WI38 (cell line): Measurements from ENCODE around the gene NECTIN3.

Source experiments
- H3K4me3 ChIP-seq: 2 replicates; pipeline ENCODE4 v1.5.1; 2011; ENCODE audit warnings: low read depth, mild to moderate bottlenecking, control low read depth, low read length
- TF ChIP-seq, protein P1 (sequence below): IDR thresholded peaks from 2 replicates; pipeline ENCODE4 v1.5.1; 2012; ENCODE audit warnings: low read depth, mild to moderate bottlenecking, control low read depth, low read length

NECTIN3 gene

GRCh38 chr3:111107662-111108035 lies 36.0 kb downstream of the NECTIN3 start:
- TF ChIP-seq, protein P1, sequence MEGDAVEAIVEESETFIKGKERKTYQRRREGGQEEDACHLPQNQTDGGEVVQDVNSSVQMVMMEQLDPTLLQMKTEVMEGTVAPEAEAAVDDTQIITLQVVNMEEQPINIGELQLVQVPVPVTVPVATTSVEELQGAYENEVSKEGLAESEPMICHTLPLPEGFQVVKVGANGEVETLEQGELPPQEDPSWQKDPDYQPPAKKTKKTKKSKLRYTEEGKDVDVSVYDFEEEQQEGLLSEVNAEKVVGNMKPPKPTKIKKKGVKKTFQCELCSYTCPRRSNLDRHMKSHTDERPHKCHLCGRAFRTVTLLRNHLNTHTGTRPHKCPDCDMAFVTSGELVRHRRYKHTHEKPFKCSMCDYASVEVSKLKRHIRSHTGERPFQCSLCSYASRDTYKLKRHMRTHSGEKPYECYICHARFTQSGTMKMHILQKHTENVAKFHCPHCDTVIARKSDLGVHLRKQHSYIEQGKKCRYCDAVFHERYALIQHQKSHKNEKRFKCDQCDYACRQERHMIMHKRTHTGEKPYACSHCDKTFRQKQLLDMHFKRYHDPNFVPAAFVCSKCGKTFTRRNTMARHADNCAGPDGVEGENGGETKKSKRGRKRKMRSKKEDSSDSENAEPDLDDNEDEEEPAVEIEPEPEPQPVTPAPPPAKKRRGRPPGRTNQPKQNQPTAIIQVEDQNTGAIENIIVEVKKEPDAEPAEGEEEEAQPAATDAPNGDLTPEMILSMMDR, result no peak
- no peak overlapping the region for H3K4me3 ChIP-seq

GRCh38 chr3:111112913-111113312 lies 41.3 kb downstream of the NECTIN3 start:
- no peak overlapping the region for H3K4me3 ChIP-seq
- TF ChIP-seq, protein P1, result no peak

DNA sequence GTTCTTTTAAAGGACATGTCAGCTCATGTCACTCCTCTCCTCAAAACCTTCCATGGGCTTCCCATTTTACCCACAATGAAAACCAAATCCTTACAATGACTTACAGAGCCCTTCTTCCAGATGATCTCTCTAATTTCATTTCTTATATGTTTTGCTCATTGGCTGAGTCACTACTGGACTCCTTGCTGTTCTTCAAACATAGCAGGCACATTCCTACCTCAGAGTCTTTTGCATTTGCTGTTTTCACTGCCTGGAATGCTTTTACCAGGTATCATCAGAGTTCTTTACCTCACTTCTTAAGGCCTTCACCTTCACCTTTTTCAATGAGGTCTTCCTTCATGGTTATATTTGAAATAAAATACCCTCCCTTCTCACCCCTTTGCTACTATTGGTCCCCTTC lies 57.3 kb downstream of the NECTIN3 start:
- TF ChIP-seq, protein P1, result no peak
- no peak overlapping the region for H3K4me3 ChIP-seq

DNA sequence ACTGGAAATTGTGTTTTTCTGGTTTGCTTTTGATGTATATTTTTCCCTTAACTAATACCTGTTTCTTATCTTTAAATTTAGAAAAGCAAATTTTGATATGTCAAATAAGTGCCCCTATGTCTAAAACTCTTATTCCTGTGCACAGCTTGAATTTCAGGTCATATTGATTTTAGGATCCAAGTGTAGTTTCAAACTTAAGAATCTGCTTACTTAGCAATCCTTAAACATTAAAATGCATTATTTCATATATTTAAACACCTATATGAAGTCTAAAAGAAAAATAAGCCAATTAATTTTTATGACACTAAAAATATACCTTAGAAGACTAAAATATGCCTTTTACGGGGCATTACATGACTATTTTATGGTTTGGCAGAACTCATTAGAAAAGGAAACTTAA lies 59.2 kb downstream of the NECTIN3 start:
- TF ChIP-seq, protein P1, result no peak
- H3K4me3 ChIP-seq, result no peak overlapping the region

DNA sequence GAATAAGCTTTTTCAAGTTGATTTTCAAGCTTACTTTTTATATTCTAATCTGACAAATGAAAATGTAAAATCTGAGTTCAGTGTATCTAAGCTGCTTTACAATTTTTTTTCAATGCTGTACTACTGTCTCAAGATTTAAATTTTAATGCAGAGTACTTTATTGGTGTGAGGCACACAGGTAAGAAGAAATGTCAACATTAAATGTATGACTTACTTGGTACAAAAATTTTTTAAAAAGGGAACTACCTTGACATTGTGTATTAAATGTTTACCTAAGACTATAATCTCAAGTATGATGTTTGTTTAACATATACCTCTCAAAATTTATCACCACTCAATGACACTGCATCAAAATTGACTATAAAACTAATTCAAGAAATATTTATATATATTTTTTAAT lies 62.7 kb downstream of the NECTIN3 start:
- H3K4me3 ChIP-seq, result no peak overlapping the region
- TF ChIP-seq, protein P1, result no peak

- H3K4me3 ChIP-seq, result no peak overlapping the region
- TF ChIP-seq, protein P1, result no peak
Measured at GRCh38 chr3:111151438-111151837, 79.8 kb downstream of the NECTIN3 start.

- TF ChIP-seq, protein P1, result no peak
- no peak overlapping the region for H3K4me3 ChIP-seq
Measured at GRCh38 chr3:111152496-111152895, 80.9 kb downstream of the NECTIN3 start.
